H9 (cell line): Measurements from ENCODE around the gene KIF13A. TPM values are rescaled to one million over a fixed set of nuclear protein-coding genes. Genes with fewer than 3 reads are reported as not detected.

Source experiments
- DNase-seq: peaks from one replicate; pipeline ENCODE4 v3.0.0-alpha.2; 2017
- H2AFZ ChIP-seq: one replicate; pipeline ENCODE4 v1.6.1; 2013; ENCODE audit warnings: mild to moderate bottlenecking, low read length, control low read depth, moderate library complexity
- H2AK5ac ChIP-seq: 2 replicates; pipeline ENCODE4 v1.6.1; 2013; ENCODE audit warnings: low read length, control low read depth, mixed read lengths; ENCODE audit not compliant: insufficient read length
- H2BK120ac ChIP-seq: one replicate; pipeline ENCODE4 v1.6.1; 2013; ENCODE audit warnings: low read depth, mild to moderate bottlenecking, low read length, control low read depth, inconsistent platforms; ENCODE audit not compliant: poor library complexity, severe bottlenecking
- H2BK12ac ChIP-seq: 2 replicates; pipeline ENCODE4 v1.6.1; 2013; ENCODE audit warnings: low read length, control low read depth, mixed read lengths, low read depth; ENCODE audit not compliant: insufficient read length
- H2BK15ac ChIP-seq: 2 replicates; pipeline ENCODE4 v1.6.1; 2013; ENCODE audit warnings: low read depth, low read length, control low read depth
- H2BK20ac ChIP-seq: one replicate; pipeline ENCODE4 v1.6.1; 2013; ENCODE audit warnings: low read depth, mild to moderate bottlenecking, low read length, control low read depth, inconsistent platforms; ENCODE audit not compliant: poor library complexity, severe bottlenecking
- H2BK5ac ChIP-seq: 2 replicates; pipeline ENCODE4 v1.6.1; 2013; ENCODE audit warnings: low read length, control low read depth, mixed read lengths; ENCODE audit not compliant: insufficient read length
- H3K14ac ChIP-seq: 2 replicates; pipeline ENCODE4 v1.6.1; 2013; ENCODE audit warnings: low read length, control low read depth; ENCODE audit not compliant: insufficient read depth
- H3K18ac ChIP-seq: 2 replicates; pipeline ENCODE4 v1.6.1; 2013; ENCODE audit warnings: low read depth, mild to moderate bottlenecking, mixed read lengths, low read length, control low read depth; ENCODE audit not compliant: insufficient read length
- H3K23ac ChIP-seq: 2 replicates; pipeline ENCODE4 v1.6.1; 2013; ENCODE audit warnings: low read length, control low read depth, mixed read lengths, low read depth; ENCODE audit not compliant: insufficient read length
- H3K23me2 ChIP-seq: 2 replicates; pipeline ENCODE4 v1.6.1; 2013; ENCODE audit warnings: low read depth, mild to moderate bottlenecking, mixed read lengths, low read length, control low read depth; ENCODE audit not compliant: insufficient read length, poor library complexity, severe bottlenecking
- H3K27ac ChIP-seq: 2 replicates; pipeline ENCODE4 v1.5.1; 2013; ENCODE audit warnings: low read length, control low read depth, mixed read lengths, low read depth; ENCODE audit not compliant: insufficient read length
- H3K27me3 ChIP-seq: 2 replicates; pipeline ENCODE4 v1.6.1; 2013; ENCODE audit warnings: low read length, control low read depth, inconsistent platforms; ENCODE audit not compliant: insufficient read depth
- H3K4ac ChIP-seq: 2 replicates; pipeline ENCODE4 v1.6.1; 2013; ENCODE audit warnings: low read depth, mild to moderate bottlenecking, control low read depth, inconsistent platforms, low read length, moderate library complexity
- H3K4me1 ChIP-seq: 2 replicates; pipeline ENCODE4 v1.6.1; 2013; ENCODE audit warnings: low read length, control low read depth, inconsistent platforms; ENCODE audit not compliant: insufficient read depth
- H3K4me2 ChIP-seq: 2 replicates; pipeline ENCODE4 v1.6.1; 2013; ENCODE audit warnings: low read length, control low read depth, mixed read lengths; ENCODE audit not compliant: insufficient read length, insufficient read depth
- H3K56ac ChIP-seq: 2 replicates; pipeline ENCODE4 v1.6.1; 2013; ENCODE audit warnings: low read depth, mild to moderate bottlenecking, mixed read lengths, low read length, control low read depth; ENCODE audit not compliant: insufficient read length
- H3K79me1 ChIP-seq: 2 replicates; pipeline ENCODE4 v1.6.1; 2013; ENCODE audit warnings: low read depth, mild to moderate bottlenecking, moderate library complexity, low read length, control low read depth, inconsistent platforms; ENCODE audit not compliant: insufficient read depth, poor library complexity, severe bottlenecking
- H3K79me2 ChIP-seq: 2 replicates; pipeline ENCODE4 v1.6.1; 2013; ENCODE audit warnings: low read length, control low read depth, inconsistent platforms; ENCODE audit not compliant: insufficient read depth
- H3K9ac ChIP-seq: 2 replicates; pipeline ENCODE4 v1.6.1; 2013; ENCODE audit warnings: low read length, control low read depth, mixed read lengths; ENCODE audit not compliant: insufficient read length; ENCODE audit errors: extremely low read depth
- H3K9me3 ChIP-seq: one replicate; pipeline ENCODE4 v1.6.1; 2013; ENCODE audit warnings: low read depth, low read length, inconsistent platforms; ENCODE audit not compliant: control insufficient read depth
- H3T11ph ChIP-seq: one replicate; pipeline ENCODE4 v1.6.1; 2013; ENCODE audit warnings: mild to moderate bottlenecking, low read length, control low read depth, inconsistent platforms
- H4K20me1 ChIP-seq: one replicate; pipeline ENCODE4 v1.6.1; 2013; ENCODE audit not compliant: control insufficient read depth, insufficient read length, insufficient read depth
- H4K5ac ChIP-seq: 2 replicates; pipeline ENCODE4 v1.6.1; 2013; ENCODE audit warnings: low read depth, mild to moderate bottlenecking, mixed read lengths, low read length, control low read depth; ENCODE audit not compliant: insufficient read length
- H4K8ac ChIP-seq: replicated peaks from 2 replicates; pipeline ENCODE4 v1.6.1; 2013; ENCODE audit warnings: low read length, control low read depth, mixed read lengths, low read depth; ENCODE audit not compliant: insufficient read length
- H4K91ac ChIP-seq: 2 replicates; pipeline ENCODE4 v1.6.1; 2013; ENCODE audit warnings: low read depth, mild to moderate bottlenecking, moderate library complexity, mixed read lengths, low read length, control low read depth; ENCODE audit not compliant: insufficient read length
- H3K27ac Mint-ChIP-seq, 3 experiments: 2 replicates in 2 of 3; 3 replicates in 1 of 3; pipeline ENCODE4 v1.8.0; 2020 to 2021; ENCODE audit warnings: mixed read lengths in 3 of 3, mild to moderate bottlenecking in 1 of 3, moderate library complexity in 1 of 3
- H3K27me3 Mint-ChIP-seq: 2 replicates; pipeline ENCODE4 v1.8.0; 2021; ENCODE audit warnings: low read depth, mild to moderate bottlenecking, moderate library complexity, mixed read lengths
- H3K36me3 Mint-ChIP-seq, 3 experiments: 2 replicates in 2 of 3; 3 replicates in 1 of 3; pipeline ENCODE4 v1.8.0; 2020 to 2021; ENCODE audit warnings: low read depth in 3 of 3, mixed read lengths in 3 of 3; ENCODE audit not compliant: insufficient read depth in 1 of 3
- H3K4me1 Mint-ChIP-seq, 2 experiments: 2 replicates each; pipeline ENCODE4 v1.8.0; 2020; ENCODE audit warnings: mixed read lengths in 2 of 2
- H3K4me3 Mint-ChIP-seq, 2 experiments: 2 replicates in 1 of 2; 3 replicates in 1 of 2; pipeline ENCODE4 v1.8.0; 2020 to 2021; ENCODE audit warnings: mild to moderate bottlenecking in 2 of 2, mixed read lengths in 2 of 2, moderate library complexity in 1 of 2
- H3K9me3 Mint-ChIP-seq, 2 experiments: 2 replicates in 1 of 2; 3 replicates in 1 of 2; pipeline ENCODE4 v1.8.0; 2020; ENCODE audit warnings: mild to moderate bottlenecking in 2 of 2, mixed read lengths in 2 of 2, moderate library complexity in 1 of 2
- CTCF ChIP-seq: fragments of 200-600 bp; sonication (generic); conservative IDR thresholded peaks from 3 replicates; pipeline ENCODE4 v1.8.0; 2021; ENCODE audit warnings: antibody characterized with exemption, mild to moderate bottlenecking
- WGBS: extraction: QIAGEN DNeasy Blood & Tissue Kit; methylation state at CpG from one replicate; pipeline ENCODE4 v1.1.7; 2013; ENCODE audit warnings: missing lambda C conversion rate, low lambda C conversion rate, mixed read lengths; ENCODE audit not compliant: insufficient read length; ENCODE audit errors: extremely low coverage; 5-methylcytosine and 5-hydroxymethylcytosine counted together
- total RNA-seq: library from RNA; stranded (reverse); gene quantifications from 2 replicates; pipeline ENCODE4 v1.2.1, GENCODE V29; 2021

KIF13A gene
- total RNA-seq, 1 experiment from 2014 or later: 38.2 TPM

DNA sequence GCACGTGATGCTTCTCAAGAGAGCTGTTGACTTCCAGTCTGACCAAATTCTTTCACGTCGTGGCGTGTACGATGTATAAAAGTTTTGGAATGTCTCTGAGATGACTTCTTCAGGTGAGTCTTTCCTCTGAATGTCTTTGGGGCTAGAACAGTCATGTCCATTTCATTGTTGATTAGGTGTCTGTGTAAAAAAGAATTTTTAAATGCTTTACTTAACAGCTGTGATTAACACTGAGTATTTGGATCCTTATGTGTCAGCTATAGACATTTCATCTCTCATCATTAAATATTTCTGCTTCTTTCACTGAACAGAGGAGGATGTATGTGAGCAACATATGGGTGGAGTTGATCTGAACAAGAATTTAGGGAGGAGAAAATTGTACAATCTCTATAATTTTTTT is 29.3 kb upstream of the KIF13A start:
- H3K4ac ChIP-seq: no peak overlapping the region
- H3K23me2 ChIP-seq: no peaks in the 10 kb centered on the region
- H3K4me1 Mint-ChIP-seq: peaks cover 29 to 35% of the 10 kb centered on the region in 2 experiments
- no peak overlapping the region for H4K91ac ChIP-seq
- no peak overlapping the region for H2BK20ac ChIP-seq
- H3K9me3 ChIP-seq: no peaks in the 10 kb centered on the region
- H2BK120ac ChIP-seq: no peak overlapping the region
- no peaks in the 10 kb centered on the region for H3K79me1 ChIP-seq
- no peak overlapping the region for H2BK15ac ChIP-seq
- no peaks in the 10 kb centered on the region for H3K27me3 ChIP-seq
- no peak overlapping the region for H4K5ac ChIP-seq
- no CpG with 5 or more reads among the region's 5 CpGs for WGBS
- peaks cover 0 to 3% of the 10 kb centered on the region in 2 experiments; a peak in 3 of 5 replicates for H3K9me3 Mint-ChIP-seq
- H3K14ac ChIP-seq: no peak overlapping the region
- H3K23ac ChIP-seq: no peak overlapping the region
- H3K27ac Mint-ChIP-seq: no peak overlapping the region; a peak in 1 of 7 replicates
- H2BK12ac ChIP-seq: no peak overlapping the region
- H3K4me1 ChIP-seq: 0 out of 2 replicates have a peak, but pooled peaks cover 4% of the 10 kb centered on the region
- H3K4me3 Mint-ChIP-seq: no peak overlapping the region
- no peaks in the 10 kb centered on the region for H3K27me3 Mint-ChIP-seq
- no peak for DNase-seq
- no peak for TF ChIP-seq CTCF
- no peak overlapping the region for H3K4me2 ChIP-seq
- H2BK5ac ChIP-seq: no peak overlapping the region
- H3T11ph ChIP-seq: no peak overlapping the region
- no peak overlapping the region for H3K18ac ChIP-seq
- H3K36me3 Mint-ChIP-seq: peaks cover 0 to 6% (median 2%) of the 10 kb centered on the region in 3 experiments; a peak in 2 of 7 replicates
- H3K9ac ChIP-seq: no peak overlapping the region
- no peak overlapping the region for H3K56ac ChIP-seq
- no peak overlapping the region for H2AFZ ChIP-seq
- no peaks in the 10 kb centered on the region for H4K20me1 ChIP-seq
- H3K79me2 ChIP-seq: no peaks in the 10 kb centered on the region
- H4K8ac ChIP-seq: no peak overlapping the region
- no peak overlapping the region for H3K27ac ChIP-seq
- H2AK5ac ChIP-seq: no peak overlapping the region
